Purkinje cell (primary cell): ENCODE data around the gene KPNA6. TPM values are rescaled to one million over a fixed set of nuclear protein-coding genes. Genes with fewer than 3 reads are reported as not detected.

Experiments
- polyA plus RNA-seq: library from polyadenylated mRNA; unstranded; fragments of >200 nt; fragmentation: Nextera tagmentation; gene quantifications from 2 replicates; pipeline ENCODE4 v1.2.1, GENCODE V29; 2014

Gene KPNA6
- 45.7 and 59.8 TPM in 2 replicates for polyA plus RNA-seq

GRCh38 chr1:32107742-32108661 is at the start of gene KPNA6:
Gene KPNA6 (plus strand): TSS chr1:32108056. CDS start chr1:32108131, 75 bp downstream.

DNA sequence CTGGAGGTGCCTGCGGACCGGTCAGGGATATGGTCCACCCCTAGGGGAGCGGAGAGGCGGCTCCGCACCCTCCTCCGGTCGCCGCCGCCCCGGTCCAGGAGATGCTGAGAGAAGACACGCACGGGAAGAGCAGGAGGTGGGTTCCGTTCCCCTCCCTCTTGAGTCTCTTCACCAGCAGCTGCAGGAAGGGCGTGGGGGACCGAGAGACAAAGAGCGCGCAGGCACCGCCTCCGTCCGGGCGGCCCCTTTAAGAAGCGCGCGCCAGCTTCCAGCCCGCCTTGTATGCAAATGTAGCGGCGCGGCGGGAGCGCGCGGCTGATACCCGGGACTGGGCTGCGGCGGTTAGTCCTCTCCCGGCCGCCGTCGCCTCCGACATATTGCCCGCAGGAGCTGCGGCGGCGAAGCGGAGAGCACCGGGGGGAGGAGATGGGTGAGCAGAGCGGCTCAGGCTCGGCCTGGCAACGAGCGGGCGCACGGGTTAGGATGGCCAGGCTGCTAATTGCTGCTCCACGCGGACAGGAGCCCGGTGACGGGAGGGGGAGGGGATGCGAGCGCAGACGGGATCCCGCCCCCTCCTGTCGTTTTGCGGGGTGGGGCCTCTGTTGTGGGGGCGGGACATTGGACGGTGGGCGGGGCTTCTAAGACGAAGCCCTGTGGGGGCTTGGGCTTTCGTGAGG is 35.1 kb upstream of the KPNA6 start, which contains the start of gene TMEM39B:
TSS of gene TMEM39B (plus strand) at position 318 of the 677 bp plus-strand sequence. CDS start at position 427, 109 bp downstream.

GRCh38 chr1:32179443-32180185 is 71.8 kb downstream of the KPNA6 start, which contains the start of gene TXLNA:
Gene TXLNA (plus strand): TSS chr1:32179675. CDS start chr1:32180346, 671 bp downstream.

DNA sequence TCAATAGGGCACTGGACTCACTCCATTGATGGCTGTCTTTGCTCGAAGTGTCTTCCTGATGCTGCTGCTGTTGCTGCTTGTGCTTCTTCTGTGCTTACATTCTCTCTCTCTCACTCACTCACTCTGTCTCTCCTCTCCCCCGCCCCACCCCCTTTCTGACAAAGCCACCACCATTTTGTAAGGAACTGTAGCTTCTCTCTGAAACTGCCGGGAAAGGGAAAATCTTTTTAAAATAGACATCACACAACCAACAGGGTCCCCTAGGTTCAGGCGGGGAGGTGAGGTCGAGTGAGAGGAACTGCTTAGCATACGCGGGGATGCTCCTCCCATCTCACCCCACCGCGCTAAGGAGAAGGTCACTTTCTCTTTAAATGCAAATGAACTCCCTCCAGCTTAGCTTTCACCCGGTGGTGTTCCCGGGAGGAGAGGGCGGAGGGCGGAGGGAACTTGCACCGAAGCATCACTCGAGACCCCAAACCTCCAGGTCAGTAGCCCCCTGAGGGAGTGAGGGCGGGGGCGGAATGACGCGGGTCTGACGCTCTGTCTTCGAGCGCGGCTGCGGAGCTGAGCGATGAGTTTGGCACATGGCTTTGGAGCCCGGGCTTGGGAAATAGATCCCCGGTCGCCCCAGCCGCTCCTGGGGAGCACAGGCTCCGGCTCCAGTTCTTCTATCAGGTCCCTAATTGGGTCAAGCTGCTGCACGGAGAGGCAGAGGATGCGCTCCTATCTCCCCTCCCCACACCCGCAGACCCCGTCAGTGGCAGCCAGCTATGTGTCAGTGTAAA is 92.6 kb downstream of the KPNA6 start, which contains the start of gene CCDC28B:
TSS of gene CCDC28B (plus strand) at position 370 of the 785 bp plus-strand sequence. CDS start 1,341 bp downstream, outside the sequence.

DNA sequence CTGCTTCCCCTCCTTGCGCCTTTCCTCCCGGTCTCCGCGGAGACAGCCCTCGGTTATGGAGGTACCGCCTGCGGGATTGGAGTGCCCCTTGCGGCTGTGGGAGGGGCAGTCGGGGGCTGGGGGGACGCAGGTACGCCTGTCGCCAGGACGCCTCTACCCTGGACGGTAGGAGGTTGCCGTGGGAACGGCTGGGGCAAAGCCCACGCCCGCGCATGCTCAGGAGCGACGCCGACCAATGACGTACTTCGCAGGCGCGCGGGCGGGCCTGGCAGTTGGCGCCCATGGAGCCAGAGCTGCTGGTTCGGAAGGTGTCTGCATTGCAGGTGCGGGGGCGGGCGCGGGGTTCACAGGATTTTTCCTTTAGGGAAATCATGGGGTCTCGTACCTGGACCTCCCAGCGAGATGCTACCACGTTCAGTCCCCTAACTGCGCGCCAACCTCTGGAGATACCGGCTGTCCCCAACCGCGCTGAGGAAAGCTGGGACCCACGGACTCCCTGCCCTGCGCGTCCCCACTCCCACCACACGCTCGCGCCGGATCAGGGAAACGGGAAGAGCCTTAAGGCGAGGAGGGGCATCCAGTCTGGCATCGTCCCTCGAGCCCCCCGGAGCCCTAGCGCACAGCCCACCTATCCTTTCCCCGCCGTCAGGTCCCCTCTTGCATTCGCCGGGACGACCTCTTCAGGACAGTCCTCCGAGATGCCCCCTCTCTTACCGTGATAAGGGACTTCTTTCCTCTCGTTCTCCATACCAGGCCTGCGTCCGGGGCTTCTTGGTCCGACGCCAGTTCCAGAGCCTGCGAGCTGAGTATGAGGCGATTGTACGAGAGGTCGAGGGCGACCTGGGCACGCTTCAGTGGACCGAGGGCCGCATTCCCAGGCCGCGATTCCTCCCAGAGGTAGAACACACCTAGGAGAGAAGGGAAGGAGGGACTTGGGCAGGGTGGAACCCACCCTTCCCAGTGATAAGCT is 97.8 kb downstream of the KPNA6 start, which contains the start of gene IQCC:
TSS of gene IQCC (plus strand) at position 271 of the 970 bp plus-strand sequence. CDS start at position 282, 11 bp downstream.

GRCh38 chr1:32208891-32209328 is 101.1 kb downstream of the KPNA6 start, which contains the start of gene DCDC2B:
Gene DCDC2B (plus strand): TSS chr1:32209089. CDS start chr1:32209094, 5 bp downstream.

DNA sequence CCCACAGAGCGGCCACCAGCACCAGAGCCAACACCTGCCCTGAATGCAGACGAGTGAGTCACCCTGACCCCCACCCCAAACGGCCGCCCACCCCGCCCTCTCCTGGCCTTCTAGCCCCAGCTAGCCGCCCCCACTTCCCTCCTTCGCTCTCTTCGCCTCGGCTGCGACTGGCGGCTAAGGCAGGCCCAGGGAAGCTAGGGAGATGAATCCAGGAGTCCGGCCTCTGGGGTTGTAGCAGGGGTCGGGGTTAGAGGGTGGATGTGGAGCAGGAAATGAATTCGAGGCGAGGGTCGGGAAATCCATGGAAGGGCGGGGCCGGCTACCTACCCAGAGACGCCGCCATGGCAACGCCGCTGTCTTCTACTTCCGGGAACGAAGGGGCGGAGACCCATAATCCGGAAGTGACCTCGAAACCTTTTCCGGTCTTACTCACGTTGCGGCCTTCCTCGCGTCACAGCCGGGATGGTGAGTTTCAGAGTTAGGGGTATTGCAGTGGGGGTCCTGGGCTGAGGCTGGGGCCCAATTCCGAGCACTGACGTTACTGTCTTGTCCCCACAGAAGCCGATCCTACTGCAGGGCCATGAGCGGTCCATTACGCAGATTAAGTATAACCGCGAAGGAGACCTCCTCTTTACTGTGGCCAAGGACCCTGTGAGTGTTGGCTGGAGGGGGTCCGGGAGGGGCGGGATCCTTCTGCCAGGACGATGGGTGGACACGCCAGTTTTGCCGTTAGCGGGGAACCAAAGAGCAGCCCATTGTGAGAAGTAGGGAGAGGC is 114.3 kb downstream of the KPNA6 start, which contains the start of the genes EIF3I and TMEM234:
TSS of gene EIF3I (plus strand) at position 428 of the 776 bp plus-strand sequence. CDS start at position 463, 35 bp downstream.
TSS of gene TMEM234 (minus strand) at position 374 of the 776 bp plus-strand sequence. CDS start at position 343, 31 bp downstream.

Other genes with a start within 250 kb of the KPNA6 start
- 56.9 and 60.2 TPM in 2 replicates for gene PTP4A2, start 169.7 kb upstream of the KPNA6 start, polyA plus RNA-seq
- 33.2 and 44.4 TPM in 2 replicates for gene KHDRBS1, start 94.2 kb upstream of the KPNA6 start, polyA plus RNA-seq
- 4.3 and 6.4 TPM in 2 replicates for gene TMEM39B, start 35.1 kb upstream of the KPNA6 start, polyA plus RNA-seq
- 1.4 and 4.6 TPM in 2 replicates for gene TXLNA, start 71.6 kb downstream of the KPNA6 start, polyA plus RNA-seq
- gene CCDC28B, start 92.5 kb downstream of the KPNA6 start, polyA plus RNA-seq = 6.1 and 21.0 TPM in 2 replicates
- 0.43 TPM in 1 of 2 replicates, not detected in the other for gene IQCC, start 97.6 kb downstream of the KPNA6 start, polyA plus RNA-seq
- not detected in 2 replicates for gene DCDC2B, start 101.0 kb downstream of the KPNA6 start, polyA plus RNA-seq
- 7.8 and 9.4 TPM in 2 replicates for gene TMEM234, start 114.3 kb downstream of the KPNA6 start, polyA plus RNA-seq
- 269 and 369 TPM in 2 replicates for gene EIF3I, start 114.4 kb downstream of the KPNA6 start, polyA plus RNA-seq
- gene FAM167B, start 139.2 kb downstream of the KPNA6 start, polyA plus RNA-seq = not detected in 2 replicates
- gene LCK, start 143.2 kb downstream of the KPNA6 start, polyA plus RNA-seq = not detected in 2 replicates
- 0.93 and 3.0 TPM in 2 replicates for gene HDAC1, start 184.0 kb downstream of the KPNA6 start, polyA plus RNA-seq
- 74.5 and 124 TPM in 2 replicates for gene MARCKSL1, start 228.2 kb downstream of the KPNA6 start, polyA plus RNA-seq